SU-DHL-6 (cell line): Measurements from ENCODE around the gene TMEM140.

ENCODE experiments used
- H2AFZ ChIP-seq: fragments of 200-600 bp; sonication (generic); 2 replicates; pipeline ENCODE4 v1.6.1; 2014; ENCODE audit warnings: low read depth, mild to moderate bottlenecking, moderate library complexity, mixed read lengths, antibody characterized with exemption, low read length; ENCODE audit not compliant: severe bottlenecking
- H3F3A ChIP-seq: fragments of 200-600 bp; shearing (Covaris generic); 2 replicates; pipeline ENCODE4 v1.6.0; 2016; ENCODE audit warnings: antibody characterized with exemption, mild to moderate bottlenecking; ENCODE audit not compliant: insufficient read depth
- H3K27ac ChIP-seq: fragments of 200-600 bp; sonication (generic); 2 replicates; pipeline ENCODE4 v1.5.1; 2016; ENCODE audit warnings: low read depth, mild to moderate bottlenecking, low read length, moderate library complexity, mixed read lengths
- H3K27me3 ChIP-seq: fragments of 200-600 bp; sonication (generic), shearing (Covaris generic); 2 replicates; pipeline ENCODE4 v1.6.0; 2014; ENCODE audit warnings: mild to moderate bottlenecking, low read length
- H3K36me3 ChIP-seq: fragments of 200-600 bp; sonication (generic); 2 replicates; pipeline ENCODE4 v1.6.1; 2014; ENCODE audit warnings: mild to moderate bottlenecking, low read length, mixed read lengths
- H3K4me2 ChIP-seq: fragments of 300-600, 200-600 bp; shearing (Covaris generic), sonication (generic); 2 replicates; pipeline ENCODE4 v1.6.0; 2014; ENCODE audit warnings: low read length, low read depth, mild to moderate bottlenecking; ENCODE audit not compliant: poor library complexity, severe bottlenecking
- H3K4me3 ChIP-seq: fragments of 200-600 bp; sonication (generic); 2 replicates; pipeline ENCODE4 v1.5.1; 2014; ENCODE audit warnings: antibody characterized with exemption, low read length, mild to moderate bottlenecking, mixed read lengths; ENCODE audit not compliant: insufficient read depth, poor library complexity, severe bottlenecking
- H3K79me2 ChIP-seq: fragments of 200-600 bp; sonication (generic); 2 replicates; pipeline ENCODE4 v1.6.1; 2014; ENCODE audit warnings: mild to moderate bottlenecking, low read length, moderate library complexity; ENCODE audit not compliant: insufficient read depth
- H3K9ac ChIP-seq: fragments of 200-600 bp; sonication (generic); 2 replicates; pipeline ENCODE4 v1.7.0; 2014; ENCODE audit warnings: mild to moderate bottlenecking, low read length
- H3K9me2 ChIP-seq: fragments of 200-600 bp; sonication (generic); replicated peaks from 2 replicates; pipeline ENCODE4 v1.6.1; 2014; ENCODE audit warnings: low read length; ENCODE audit not compliant: insufficient read depth
- H3K9me3 ChIP-seq: fragments of 200-600 bp; sonication (generic); 2 replicates; pipeline ENCODE4 v1.6.1; 2014; ENCODE audit warnings: low read length, mixed read lengths; ENCODE audit not compliant: insufficient read depth
- H4K20me1 ChIP-seq: fragments of 200-600 bp; sonication (generic); 2 replicates; pipeline ENCODE4 v1.6.1; 2014; ENCODE audit warnings: low read depth, mild to moderate bottlenecking, antibody characterized with exemption, low read length, moderate library complexity, mixed read lengths
- CTCF ChIP-seq: fragments of 200-600 bp; sonication (generic); IDR thresholded peaks from one replicate; pipeline ENCODE4 v1.5.1; 2017; ENCODE audit warnings: antibody characterized with exemption, mild to moderate bottlenecking, low read length, moderate library complexity; ENCODE audit not compliant: insufficient read depth, poor library complexity, severe bottlenecking
- EZH2phosphoT487 ChIP-seq: fragments of 200-600 bp; sonication (generic), shearing (Covaris generic); conservative IDR thresholded peaks from 2 replicates; pipeline ENCODE4 v1.6.1; 2018; ENCODE audit warnings: mild to moderate bottlenecking, antibody characterized with exemption, low read length, moderate library complexity, mixed read lengths

TMEM140 gene

DNA sequence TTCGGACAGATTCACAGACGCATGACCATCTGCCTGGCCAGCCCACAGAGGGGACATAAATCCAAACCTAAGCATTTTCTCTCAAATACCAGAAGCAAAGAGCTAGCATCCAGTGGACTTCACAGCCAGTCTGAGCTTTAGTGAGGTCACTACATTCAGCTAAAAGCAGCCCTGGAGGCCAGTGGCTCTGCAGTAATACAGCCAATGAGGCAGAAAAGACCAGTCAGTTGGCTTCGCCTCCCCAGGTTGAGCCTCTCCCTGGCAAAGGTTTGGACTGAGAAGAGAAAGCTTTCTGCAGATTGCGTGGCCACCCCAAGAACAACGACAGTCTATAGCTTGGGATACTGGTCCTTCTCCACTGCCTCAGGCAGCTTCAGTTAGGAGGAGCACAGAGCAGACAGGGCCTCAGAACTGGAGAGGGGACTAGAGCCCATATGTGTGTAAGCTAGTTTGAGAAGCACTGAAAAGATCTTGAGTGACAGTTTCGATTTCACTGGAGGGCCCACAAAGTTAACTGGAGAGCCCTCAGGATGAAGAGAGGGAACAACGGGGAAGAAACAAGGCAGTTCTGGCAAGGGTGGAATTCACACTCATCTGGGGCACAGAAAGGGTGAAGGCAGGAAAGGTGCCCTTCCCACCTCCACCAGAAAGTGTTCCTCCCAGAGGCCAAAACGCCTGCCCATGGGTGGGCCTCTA is 59.7 kb downstream of the TMEM140 start:
- H3K27ac ChIP-seq, result no peak overlapping the region

GRCh38 chr7:135208102-135208793 is 60.4 kb downstream of the TMEM140 start:
- H3F3A ChIP-seq, result no peaks in the 10 kb centered on the region
- no peak overlapping the region for H2AFZ ChIP-seq
- H3K4me2 ChIP-seq, result no peak overlapping the region
- H3K9ac ChIP-seq, result no peak overlapping the region
- no peaks in the 10 kb centered on the region for H3K9me2 ChIP-seq
- H4K20me1 ChIP-seq, result no peaks in the 10 kb centered on the region
- H3K27ac ChIP-seq, result no peak overlapping the region
- no peak overlapping the region for H3K4me3 ChIP-seq
- H3K79me2 ChIP-seq, result no peaks in the 10 kb centered on the region
- no peaks in the 10 kb centered on the region for H3K27me3 ChIP-seq
- no peaks in the 10 kb centered on the region for H3K9me3 ChIP-seq
- H3K36me3 ChIP-seq, result no peaks in the 10 kb centered on the region
- TF ChIP-seq EZH2phosphoT487, result no peak
- TF ChIP-seq CTCF, result no peak

More for the DNA sequence above, 59.7 kb downstream of the TMEM140 start:
- Histone ChIP-seq H2AFZ (no peak overlapping the region), H4K20me1 (no peaks in the 10 kb centered on the region), H3K36me3 (no peaks in the 10 kb centered on the region), H3K9ac (no peak overlapping the region), H3K9me3 (no peaks in the 10 kb centered on the region), H3K4me3 (no peak overlapping the region), H3K27me3 (no peaks in the 10 kb centered on the region), H3K79me2 (no peaks in the 10 kb centered on the region), H3F3A (no peaks in the 10 kb centered on the region), H3K4me2 (no peak overlapping the region), H3K9me2 (no peaks in the 10 kb centered on the region)
- no peak for TF ChIP-seq CTCF

DNA sequence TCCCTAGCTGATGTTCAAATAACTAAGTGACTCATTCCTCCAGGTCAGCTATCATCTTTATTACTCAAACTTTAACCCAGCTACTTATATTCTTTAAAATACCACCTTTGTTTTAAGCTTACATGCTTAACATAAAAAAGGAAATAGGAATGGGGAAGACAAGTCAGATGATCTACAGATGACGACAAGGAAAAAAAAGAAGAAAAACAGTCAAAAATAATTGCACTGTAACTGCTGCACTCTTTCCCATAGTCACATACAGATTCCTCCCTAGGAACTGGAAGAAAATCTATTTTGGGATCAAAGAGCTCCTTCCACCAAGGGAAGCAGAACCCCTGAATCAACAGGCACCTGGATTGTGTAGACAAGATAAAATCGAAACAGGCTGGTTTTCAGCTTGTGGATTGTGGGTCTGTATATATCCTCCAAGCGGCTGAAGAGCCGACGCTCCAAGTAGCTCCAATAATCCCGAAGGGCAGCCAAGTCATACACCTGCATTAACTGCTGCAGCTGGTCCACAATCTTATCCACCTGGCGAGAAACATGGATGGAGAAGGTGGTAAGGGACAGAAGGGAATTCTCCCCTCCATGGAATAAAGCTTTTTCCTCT is 61.5 kb downstream of the TMEM140 start:
- Histone ChIP-seq H4K20me1 (no peaks in the 10 kb centered on the region), H3K9me2 (no peaks in the 10 kb centered on the region), H3F3A (no peaks in the 10 kb centered on the region), H3K4me2 (no peak overlapping the region), H3K9me3 (no peaks in the 10 kb centered on the region), H3K9ac (no peak overlapping the region), H3K27ac (no peak overlapping the region), H3K4me3 (no peak overlapping the region), H3K79me2 (no peaks in the 10 kb centered on the region), H3K36me3 (no peaks in the 10 kb centered on the region), H3K27me3 (no peaks in the 10 kb centered on the region), H2AFZ (no peak overlapping the region)
- no peak for TF ChIP-seq EZH2phosphoT487
- TF ChIP-seq CTCF, result no peak
